Measurements from ENCODE around the gene APOH.
A peak's percentile ranks its signal among the peaks of the same experiment; 100 is the strongest.

The APOH gene

GRCh38 chr17:66190738-66191592 is 38.2 kb downstream of the APOH start:
- no peak for TF ChIP-seq ZFX (IDR thresholded peaks at IDR 0.05; ENCODE audit: borderline replicate concordance)
- no peak for TF ChIP-seq CTCF (IDR thresholded peaks at IDR 0.05)
- peak overlapping the region; percentile 48 for H3K27ac ChIP-seq

GRCh38 chr17:66187718-66188117 is 41.5 kb downstream of the APOH start:
- no peak overlapping the region for H3K27ac ChIP-seq
- no peak for TF ChIP-seq CTCF (IDR thresholded peaks at IDR 0.05)
- TF ChIP-seq ZFX (IDR thresholded peaks at IDR 0.05; ENCODE audit: borderline replicate concordance), result no peak

- H3K27ac ChIP-seq, result no peak overlapping the region
Measured at GRCh38 chr17:66185862-66186261, 43.4 kb downstream of the APOH start.

GRCh38 chr17:66184392-66184791 is 44.8 kb downstream of the APOH start:
- TF ChIP-seq CTCF (IDR thresholded peaks at IDR 0.05), result no peak
- no peak for TF ChIP-seq ZFX (IDR thresholded peaks at IDR 0.05; ENCODE audit: borderline replicate concordance)
- no peak overlapping the region for H3K27ac ChIP-seq

More at GRCh38 chr17:66185862-66186261, 43.4 kb downstream of the APOH start:
- TF ChIP-seq ZFX (IDR thresholded peaks at IDR 0.05; ENCODE audit: borderline replicate concordance), result no peak
- TF ChIP-seq CTCF (IDR thresholded peaks at IDR 0.05), result no peak

GRCh38 chr17:66183529-66183928 is 45.7 kb downstream of the APOH start:
- TF ChIP-seq CTCF (IDR thresholded peaks at IDR 0.05) (no peak), ZFX (IDR thresholded peaks at IDR 0.05; ENCODE audit: borderline replicate concordance) (no peak)
- no peak overlapping the region for H3K27ac ChIP-seq

GRCh38 chr17:66178642-66179041 is 50.6 kb downstream of the APOH start:
- no peak for TF ChIP-seq ZFX (IDR thresholded peaks at IDR 0.05; ENCODE audit: borderline replicate concordance)
- TF ChIP-seq CTCF (IDR thresholded peaks at IDR 0.05), result no peak

GRCh38 chr17:66177048-66177447 is 52.2 kb downstream of the APOH start:
- no peak for TF ChIP-seq CTCF (IDR thresholded peaks at IDR 0.05)
- TF ChIP-seq ZFX (IDR thresholded peaks at IDR 0.05; ENCODE audit: borderline replicate concordance), result no peak
- H3K27ac ChIP-seq, result peak overlapping the region; percentile 29; the same call in 1 of the 2 replicates

More at GRCh38 chr17:66178642-66179041, 50.6 kb downstream of the APOH start:
- no peak overlapping the region for H3K27ac ChIP-seq
